Stimulated activated CD8-positive, alpha-beta memory T cell treated with anti-CD3 and anti-CD28 coated beads, Interleukin-7, amount 100 ng/mL, for 24 hours (primary cell): ENCODE data around the gene PCDHB12.
"Not testable (repeated sequence)": the region's sequence is repeated elsewhere in the genome, so short reads cannot be mapped to it uniquely, and the experiment has no call there.

Source experiments
- DNase-seq: peaks from one replicate; pipeline ENCODE4 v3.0.0-alpha.2; 2020; ENCODE audit warnings: low read depth

Gene PCDHB12

DNA sequence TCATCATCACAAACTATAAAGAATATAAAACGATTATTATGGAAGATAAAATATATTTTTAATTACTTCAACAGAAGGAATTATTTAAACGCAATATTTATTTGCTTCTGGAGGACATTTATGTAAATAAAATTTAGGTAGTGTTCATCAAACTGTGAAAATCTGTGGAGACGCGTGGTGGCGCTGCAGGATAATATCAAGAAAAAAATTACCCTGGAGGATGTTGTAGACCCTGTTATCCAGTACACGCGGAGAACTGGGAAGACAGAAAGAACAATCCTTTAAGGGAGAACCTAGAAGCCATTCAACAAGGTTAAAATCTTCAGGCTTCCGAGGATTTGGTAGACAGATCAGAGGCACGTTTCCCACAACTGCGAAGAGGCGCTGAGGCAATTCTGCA, at the start of gene PCDHB12:
PCDHB12 (plus strand) TSS at position 242 of the 400 bp plus-strand sequence. CDS start 189 bp downstream, outside the sequence.
- DNase-seq: no peak

- no peak for DNase-seq
Observed at GRCh38 chr5:141172381-141173204, 35.9 kb upstream of the PCDHB12 start, which contains the start of gene PCDHB7. Gene PCDHB7, plus strand, starts transcription at chr5:141172644. Its CDS starts 192 bp downstream, at chr5:141172836.

DNA sequence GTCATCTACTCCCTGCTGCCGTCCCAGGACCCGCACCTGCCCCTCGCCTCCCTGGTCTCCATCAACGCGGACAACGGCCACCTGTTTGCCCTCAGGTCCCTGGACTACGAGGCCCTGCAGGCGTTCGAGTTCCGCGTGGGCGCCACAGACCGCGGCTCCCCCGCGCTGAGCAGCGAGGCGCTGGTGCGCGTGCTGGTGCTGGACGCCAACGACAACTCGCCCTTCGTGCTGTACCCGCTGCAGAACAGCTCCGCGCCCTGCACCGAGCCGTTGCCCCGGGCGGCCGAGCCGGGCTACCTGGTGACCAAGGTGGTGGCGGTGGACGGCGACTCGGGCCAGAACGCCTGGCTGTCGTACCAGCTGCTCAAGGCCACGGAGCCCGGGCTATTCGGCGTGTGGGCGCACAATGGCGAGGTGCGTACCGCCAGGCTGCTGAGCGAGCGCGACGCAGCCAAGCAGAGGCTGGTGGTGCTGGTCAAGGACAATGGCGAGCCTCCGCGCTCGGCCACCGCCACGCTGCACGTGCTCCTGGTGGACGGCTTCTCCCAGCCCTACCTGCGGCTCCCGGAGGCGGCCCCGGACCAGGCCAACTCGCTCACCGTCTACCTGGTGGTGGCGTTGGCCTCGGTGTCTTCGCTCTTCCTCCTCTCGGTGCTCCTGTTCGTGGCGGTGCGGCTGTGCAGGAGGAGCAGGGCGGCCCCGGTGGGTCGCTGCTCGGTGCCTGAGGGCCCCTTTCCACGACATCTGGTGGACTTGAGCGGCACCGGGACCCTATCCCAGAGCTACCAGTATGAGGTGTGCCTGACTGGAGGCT, 34.0 kb upstream of the PCDHB12 start:
- DNase-seq: not testable (repeated sequence)

DNA sequence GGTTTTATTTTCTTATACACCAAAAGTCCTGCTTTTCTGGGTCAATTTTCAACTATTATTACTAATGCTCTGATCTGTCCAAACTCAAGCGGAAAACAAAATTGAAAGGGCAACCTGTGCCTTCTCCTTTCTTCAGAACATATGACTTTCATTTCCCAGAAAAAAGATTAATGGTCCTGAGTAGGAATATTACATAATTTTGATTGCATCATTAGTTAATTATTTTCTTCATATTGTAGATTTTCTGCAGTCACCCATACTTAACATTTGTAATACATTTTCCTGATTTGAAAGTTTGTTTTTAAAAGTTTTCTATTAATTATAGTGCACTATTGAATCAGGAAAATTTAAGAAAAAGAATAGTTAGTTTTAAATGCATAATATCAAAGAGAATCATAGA, 32.6 kb upstream of the PCDHB12 start:
- DNase-seq: no peak

DNA sequence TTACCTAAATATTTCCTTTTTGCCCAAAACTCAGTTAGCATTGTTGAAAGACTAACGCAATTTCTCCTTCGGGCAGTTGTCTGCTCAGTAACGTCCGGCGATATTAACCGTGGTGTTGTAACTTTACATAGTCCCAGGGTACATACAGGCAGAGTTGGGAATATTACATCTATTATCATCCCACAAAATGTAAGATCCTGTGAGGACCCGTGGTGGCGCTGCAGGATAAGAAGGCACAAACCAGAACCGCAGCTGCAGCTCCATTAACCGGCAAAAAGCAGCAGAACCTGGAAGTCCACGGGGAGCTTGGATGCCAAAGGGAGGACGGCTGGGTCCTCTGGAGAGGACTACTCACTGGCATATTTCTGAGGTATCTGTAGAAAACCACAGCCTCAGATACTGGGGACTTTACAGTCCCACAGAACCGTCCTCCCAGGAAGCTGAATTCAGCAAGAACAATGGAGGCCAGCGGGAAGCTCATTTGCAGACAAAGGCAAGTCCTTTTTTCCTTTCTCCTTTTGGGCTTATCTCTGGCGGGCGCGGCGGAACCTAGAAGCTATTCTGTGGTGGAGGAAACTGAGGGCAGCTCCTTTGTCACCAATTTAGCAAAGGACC, 30.8 kb upstream of the PCDHB12 start, which contains the start of gene PCDHB8:
PCDHB8 (plus strand) TSS at position 214 of the 615 bp plus-strand sequence; CDS start at position 459, 245 bp downstream.
- not testable (repeated sequence) for DNase-seq

GRCh38 chr5:141179371-141179770, 29.1 kb upstream of the PCDHB12 start:
- DNase-seq: not testable (repeated sequence)

GRCh38 chr5:141179876-141180275, 28.6 kb upstream of the PCDHB12 start:
- not testable (repeated sequence) for DNase-seq

- DNase-seq: no peak
Observed at GRCh38 chr5:141180313-141180712, 28.2 kb upstream of the PCDHB12 start.

GRCh38 chr5:141182248-141182647, 26.3 kb upstream of the PCDHB12 start, which contains the start of gene PCDHB16:
Gene PCDHB16, plus strand, starts transcription at chr5:141182387. Its CDS starts 173 bp downstream, at chr5:141182560.
- no peak for DNase-seq

DNA sequence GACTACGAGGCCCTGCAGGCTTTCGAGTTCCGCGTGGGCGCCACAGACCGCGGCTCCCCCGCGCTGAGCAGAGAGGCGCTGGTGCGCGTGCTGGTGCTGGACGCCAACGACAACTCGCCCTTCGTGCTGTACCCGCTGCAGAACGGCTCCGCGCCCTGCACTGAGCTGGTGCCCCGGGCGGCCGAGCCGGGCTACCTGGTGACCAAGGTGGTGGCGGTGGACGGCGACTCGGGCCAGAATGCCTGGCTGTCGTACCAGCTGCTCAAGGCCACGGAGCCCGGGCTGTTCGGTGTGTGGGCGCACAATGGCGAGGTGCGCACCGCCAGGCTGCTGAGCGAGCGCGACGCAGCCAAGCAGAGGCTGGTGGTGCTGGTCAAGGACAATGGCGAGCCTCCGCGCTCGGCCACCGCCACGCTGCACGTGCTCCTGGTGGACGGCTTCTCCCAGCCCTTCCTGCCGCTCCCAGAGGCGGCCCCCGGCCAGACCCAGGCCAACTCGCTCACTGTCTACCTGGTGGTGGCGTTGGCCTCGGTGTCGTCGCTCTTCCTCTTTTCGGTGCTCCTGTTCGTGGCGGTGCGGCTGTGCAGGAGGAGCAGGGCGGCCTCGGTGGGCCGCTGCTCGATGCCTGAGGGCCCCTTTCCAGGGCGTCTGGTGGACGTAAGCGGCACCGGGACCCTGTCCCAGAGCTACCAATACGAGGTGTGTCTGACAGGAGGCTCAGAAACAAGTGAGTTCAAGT, 24.2 kb upstream of the PCDHB12 start:
- not testable (repeated sequence) for DNase-seq

DNA sequence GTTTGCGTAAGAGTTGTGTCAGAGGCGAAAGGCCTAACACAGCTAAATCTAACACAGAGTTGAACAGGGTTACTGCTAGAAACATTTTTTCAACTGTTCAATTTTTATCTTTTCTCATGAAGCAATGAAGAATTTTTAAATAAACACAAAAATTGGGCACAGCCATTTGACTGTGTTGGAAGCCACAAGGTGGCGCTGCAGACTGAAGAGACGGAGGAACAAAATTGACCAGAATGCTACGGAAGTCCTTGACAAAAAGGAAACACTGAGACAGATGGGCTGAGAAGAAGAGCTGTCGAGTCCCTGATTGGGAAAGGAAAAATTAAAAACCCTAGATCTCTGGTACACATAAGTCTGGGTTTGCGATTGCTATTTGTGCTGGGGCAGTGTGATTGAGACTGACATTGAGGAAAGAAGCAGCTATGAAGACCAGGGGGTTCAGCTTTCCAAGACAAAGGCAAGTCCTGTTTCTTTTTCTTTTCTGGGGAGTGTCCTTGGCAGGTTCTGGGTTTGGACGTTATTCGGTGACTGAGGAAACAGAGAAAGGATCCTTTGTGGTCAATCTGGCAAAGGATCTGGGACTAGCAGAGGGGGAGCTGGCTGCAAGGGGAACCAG, 21.5 kb upstream of the PCDHB12 start, which contains the start of gene PCDHB9:
PCDHB9 (plus strand) TSS at position 265 of the 616 bp plus-strand sequence; CDS start at position 423, 158 bp downstream.
- DNase-seq: no peak

- not testable (repeated sequence) for DNase-seq
Observed at GRCh38 chr5:141188682-141189081, 19.8 kb upstream of the PCDHB12 start.

- DNase-seq: not testable (repeated sequence)
Observed at GRCh38 chr5:141189131-141189530, 19.4 kb upstream of the PCDHB12 start.

DNA sequence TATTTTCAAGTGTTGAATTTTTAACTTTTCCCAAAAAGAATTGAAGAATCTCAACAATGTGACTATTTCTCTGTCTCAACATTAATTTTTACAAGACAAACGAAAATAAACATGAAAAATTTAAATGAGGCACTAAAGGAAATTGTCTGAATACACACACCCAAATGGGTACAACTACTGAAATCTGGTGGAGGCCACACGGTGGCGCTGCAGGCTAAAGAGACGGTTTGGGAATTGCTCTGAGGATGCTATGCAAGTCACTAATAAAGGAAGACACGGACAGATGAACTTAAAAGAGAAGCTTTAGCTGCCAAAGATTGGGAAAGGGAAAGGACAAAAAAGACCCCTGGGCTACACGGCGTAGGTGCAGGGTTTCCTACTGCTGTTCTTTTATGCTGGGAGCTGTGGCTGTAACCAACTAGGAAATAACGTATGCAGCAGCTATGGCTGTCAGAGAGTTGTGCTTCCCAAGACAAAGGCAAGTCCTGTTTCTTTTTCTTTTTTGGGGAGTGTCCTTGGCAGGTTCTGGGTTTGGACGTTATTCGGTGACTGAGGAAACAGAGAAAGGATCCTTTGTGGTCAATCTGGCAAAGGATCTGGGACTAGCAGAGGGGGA, 16.3 kb upstream of the PCDHB12 start, which contains the start of gene PCDHB10:
PCDHB10 (plus strand) TSS at position 244 of the 616 bp plus-strand sequence; CDS start at position 444, 200 bp downstream.
- no peak for DNase-seq

DNA sequence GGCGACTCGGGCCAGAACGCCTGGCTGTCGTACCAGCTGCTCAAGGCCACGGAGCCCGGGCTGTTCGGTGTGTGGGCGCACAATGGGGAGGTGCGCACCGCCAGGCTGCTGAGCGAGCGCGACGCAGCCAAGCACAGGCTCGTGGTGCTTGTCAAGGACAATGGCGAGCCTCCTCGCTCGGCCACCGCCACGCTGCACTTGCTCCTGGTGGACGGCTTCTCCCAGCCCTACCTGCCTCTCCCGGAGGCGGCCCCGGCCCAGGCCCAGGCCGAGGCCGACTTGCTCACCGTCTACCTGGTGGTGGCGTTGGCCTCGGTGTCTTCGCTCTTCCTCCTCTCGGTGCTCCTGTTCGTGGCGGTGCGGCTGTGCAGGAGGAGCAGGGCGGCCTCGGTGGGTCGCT, 14.2 kb upstream of the PCDHB12 start:
- not testable (repeated sequence) for DNase-seq

DNA sequence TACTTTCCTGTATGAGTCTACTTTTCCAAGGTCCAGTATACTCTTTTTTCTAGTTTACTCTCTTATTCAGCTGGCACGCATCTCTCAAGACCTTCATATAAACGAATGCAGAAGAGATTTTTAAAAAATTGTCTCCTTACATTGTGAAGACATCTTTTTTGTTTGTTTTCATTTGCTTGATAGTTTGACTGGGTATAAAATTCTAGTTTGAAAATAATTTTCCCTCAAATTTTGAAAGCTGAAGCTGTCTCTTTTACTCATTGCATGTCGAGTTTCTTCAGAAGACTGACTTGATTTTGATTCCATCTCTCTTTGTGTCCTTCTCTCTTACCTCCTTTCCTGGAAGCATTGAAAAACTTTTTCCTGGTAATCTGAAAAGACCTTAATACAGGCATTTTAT, 12.2 kb upstream of the PCDHB12 start:
- no peak for DNase-seq

DNA sequence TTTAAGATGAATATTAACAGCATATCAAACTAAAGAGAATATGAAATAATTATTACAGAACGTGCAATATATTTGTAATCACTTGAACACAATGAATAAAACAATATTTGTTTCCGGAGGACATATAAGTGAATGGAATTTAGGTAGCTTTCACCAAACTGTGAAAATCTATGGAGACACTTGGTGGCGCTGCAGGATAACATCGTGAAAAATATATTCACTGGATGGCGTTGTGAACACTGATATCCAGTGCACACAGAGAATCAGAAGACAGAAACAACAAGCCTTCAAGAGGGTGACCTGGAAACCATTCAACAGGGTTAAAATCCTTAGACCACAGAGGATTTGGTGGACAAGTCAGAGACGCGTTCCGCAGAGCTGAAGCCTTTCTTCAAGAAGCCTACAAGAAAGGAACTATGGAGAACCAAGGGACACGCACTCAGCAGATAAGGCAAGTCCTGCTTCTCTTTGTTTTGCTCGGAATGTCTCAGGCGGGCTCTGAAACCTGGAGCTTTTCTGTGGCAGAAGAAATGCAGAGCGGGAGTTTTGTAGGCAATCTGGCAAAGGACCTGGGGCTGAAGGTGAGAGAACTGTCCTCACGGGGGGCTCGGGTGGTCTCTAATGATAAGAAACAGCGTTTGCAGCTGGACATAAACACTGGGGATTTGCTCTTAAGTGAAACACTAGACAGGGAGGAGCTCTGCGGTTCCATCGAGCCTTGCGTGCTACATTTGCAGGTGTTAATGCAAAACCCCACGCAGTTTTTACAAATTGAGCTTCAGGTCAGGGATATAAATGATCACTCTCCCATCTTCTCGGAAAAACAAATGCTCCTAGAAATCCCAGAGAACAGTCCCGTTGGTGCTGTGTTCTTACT, 8.9 kb upstream of the PCDHB12 start, which contains the start of gene PCDHB11:
PCDHB11 (plus strand) TSS at position 269 of the 877 bp plus-strand sequence; CDS start at position 417, 148 bp downstream.
- no peak for DNase-seq

- not testable (repeated sequence) for DNase-seq
Observed at GRCh38 chr5:141201126-141201525, 7.4 kb upstream of the PCDHB12 start.

DNA sequence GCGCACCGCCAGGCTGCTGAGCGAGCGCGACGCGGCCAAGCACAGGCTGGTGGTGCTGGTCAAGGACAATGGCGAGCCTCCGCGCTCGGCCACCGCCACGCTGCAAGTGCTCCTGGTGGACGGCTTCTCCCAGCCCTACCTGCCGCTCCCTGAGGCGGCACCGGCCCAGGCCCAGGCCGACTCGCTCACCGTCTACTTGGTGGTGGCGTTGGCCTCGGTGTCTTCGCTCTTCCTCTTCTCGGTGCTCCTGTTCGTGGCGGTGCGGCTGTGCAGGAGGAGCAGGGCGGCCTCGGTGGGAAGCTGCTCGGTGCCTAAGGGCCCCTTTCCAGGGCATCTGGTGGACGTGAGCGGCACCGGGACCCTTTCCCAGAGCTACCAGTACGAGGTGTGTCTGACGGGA, 6.9 kb upstream of the PCDHB12 start:
- DNase-seq: not testable (repeated sequence)
